ENCODE data around the gene TALDO1. TPM values are rescaled to one million over a fixed set of nuclear protein-coding genes. Genes with fewer than 3 reads are reported as not detected.
A peak's percentile ranks its signal among the peaks of the same experiment; 100 is the strongest.

Gene TALDO1
- total and polyA plus RNA-seq, 10 of the 15 experiments (the other 5 are each of a cell fraction or from before 2014, with no cell fraction given): 121 to 302 (median 182) TPM

DNA sequence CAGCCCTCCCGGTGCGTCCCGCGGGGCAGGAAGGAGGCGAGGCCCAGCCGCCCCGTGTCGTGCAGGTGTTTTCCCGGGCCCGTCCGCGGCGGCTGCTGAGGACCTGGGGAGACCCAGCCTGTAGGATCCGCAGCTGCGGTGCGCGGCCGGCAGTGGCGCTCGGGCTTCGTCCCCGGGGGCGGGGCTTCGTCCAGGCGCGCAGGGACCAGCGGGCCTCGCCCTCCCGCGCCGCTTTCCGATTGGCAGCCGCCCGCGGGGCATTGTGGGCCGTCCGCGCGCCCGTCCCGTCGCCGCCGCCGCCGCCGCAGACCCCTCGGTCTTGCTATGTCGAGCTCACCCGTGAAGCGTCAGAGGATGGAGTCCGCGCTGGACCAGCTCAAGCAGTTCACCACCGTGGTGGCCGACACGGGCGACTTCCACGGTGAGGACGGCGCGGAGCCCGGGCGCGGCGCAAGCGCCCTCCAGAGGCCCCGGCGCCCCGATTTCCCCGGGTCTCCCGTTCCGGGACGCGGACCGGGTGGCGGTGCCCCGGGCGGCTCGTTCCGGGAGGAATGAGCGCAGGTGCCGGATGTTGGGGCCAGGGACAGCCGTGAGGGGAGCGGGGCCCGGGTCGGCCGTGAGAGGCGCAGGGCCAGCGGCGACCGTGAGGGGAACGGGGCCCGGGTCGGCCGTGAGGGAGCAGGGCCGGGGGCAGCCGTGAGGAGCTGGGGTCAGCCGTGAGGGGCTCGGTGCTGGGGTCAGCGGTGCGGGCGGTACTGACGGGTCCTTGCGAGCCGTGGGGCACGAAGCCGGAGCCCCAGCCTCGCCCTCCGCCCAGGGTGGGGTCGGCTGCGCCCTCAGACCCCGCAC lies at the start of gene TALDO1 (continued):
- TF ChIP-seq, protein P1, sequence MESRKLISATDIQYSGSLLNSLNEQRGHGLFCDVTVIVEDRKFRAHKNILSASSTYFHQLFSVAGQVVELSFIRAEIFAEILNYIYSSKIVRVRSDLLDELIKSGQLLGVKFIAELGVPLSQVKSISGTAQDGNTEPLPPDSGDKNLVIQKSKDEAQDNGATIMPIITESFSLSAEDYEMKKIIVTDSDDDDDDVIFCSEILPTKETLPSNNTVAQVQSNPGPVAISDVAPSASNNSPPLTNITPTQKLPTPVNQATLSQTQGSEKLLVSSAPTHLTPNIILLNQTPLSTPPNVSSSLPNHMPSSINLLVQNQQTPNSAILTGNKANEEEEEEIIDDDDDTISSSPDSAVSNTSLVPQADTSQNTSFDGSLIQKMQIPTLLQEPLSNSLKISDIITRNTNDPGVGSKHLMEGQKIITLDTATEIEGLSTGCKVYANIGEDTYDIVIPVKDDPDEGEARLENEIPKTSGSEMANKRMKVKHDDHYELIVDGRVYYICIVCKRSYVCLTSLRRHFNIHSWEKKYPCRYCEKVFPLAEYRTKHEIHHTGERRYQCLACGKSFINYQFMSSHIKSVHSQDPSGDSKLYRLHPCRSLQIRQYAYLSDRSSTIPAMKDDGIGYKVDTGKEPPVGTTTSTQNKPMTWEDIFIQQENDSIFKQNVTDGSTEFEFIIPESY (IDR thresholded peaks at IDR 0.05): no peak
- TF ChIP-seq, protein P2, sequence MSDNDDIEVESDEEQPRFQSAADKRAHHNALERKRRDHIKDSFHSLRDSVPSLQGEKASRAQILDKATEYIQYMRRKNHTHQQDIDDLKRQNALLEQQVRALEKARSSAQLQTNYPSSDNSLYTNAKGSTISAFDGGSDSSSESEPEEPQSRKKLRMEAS (IDR thresholded peaks at IDR 0.05; ENCODE audit: low read depth, low read length): peak; percentile 51; the same call in 1 of the 2 replicates
- TF ChIP-seq CHD1 (IDR thresholded peaks at IDR 0.05; ENCODE audit: low read depth, low read length) (no peak), ZBED1 (IDR thresholded peaks at IDR 0.05; ENCODE audit: borderline replicate concordance) (no peak), TCF12 (IDR thresholded peaks at IDR 0.05; ENCODE audit: low read depth, low read length) (no peak), MYC (IDR thresholded peaks at IDR 0.05; ENCODE audit: insufficient read depth, insufficient read length, insufficient replicate concordance, low read length, severe bottlenecking) (no peak), NR2C1 (IDR thresholded peaks at IDR 0.05) (0 out of 2 replicates have a peak, but pooled peaks have one; percentile 7), MYB (IDR thresholded peaks at IDR 0.05; ENCODE audit: borderline replicate concordance, low read depth, low read length) (no peak), MXI1 (IDR thresholded peaks at IDR 0.05; ENCODE audit: low read depth, low read length) (no peak), SPI1 (IDR thresholded peaks at IDR 0.05; ENCODE audit: borderline replicate concordance, insufficient read depth, low read depth, low read length) (no peak), NFIC (IDR thresholded peaks at IDR 0.05; ENCODE audit: low read depth, low read length) (no peak), MTA2 (IDR thresholded peaks at IDR 0.05; ENCODE audit: low read depth) (no peak)
- TF ChIP-seq, protein P3, sequence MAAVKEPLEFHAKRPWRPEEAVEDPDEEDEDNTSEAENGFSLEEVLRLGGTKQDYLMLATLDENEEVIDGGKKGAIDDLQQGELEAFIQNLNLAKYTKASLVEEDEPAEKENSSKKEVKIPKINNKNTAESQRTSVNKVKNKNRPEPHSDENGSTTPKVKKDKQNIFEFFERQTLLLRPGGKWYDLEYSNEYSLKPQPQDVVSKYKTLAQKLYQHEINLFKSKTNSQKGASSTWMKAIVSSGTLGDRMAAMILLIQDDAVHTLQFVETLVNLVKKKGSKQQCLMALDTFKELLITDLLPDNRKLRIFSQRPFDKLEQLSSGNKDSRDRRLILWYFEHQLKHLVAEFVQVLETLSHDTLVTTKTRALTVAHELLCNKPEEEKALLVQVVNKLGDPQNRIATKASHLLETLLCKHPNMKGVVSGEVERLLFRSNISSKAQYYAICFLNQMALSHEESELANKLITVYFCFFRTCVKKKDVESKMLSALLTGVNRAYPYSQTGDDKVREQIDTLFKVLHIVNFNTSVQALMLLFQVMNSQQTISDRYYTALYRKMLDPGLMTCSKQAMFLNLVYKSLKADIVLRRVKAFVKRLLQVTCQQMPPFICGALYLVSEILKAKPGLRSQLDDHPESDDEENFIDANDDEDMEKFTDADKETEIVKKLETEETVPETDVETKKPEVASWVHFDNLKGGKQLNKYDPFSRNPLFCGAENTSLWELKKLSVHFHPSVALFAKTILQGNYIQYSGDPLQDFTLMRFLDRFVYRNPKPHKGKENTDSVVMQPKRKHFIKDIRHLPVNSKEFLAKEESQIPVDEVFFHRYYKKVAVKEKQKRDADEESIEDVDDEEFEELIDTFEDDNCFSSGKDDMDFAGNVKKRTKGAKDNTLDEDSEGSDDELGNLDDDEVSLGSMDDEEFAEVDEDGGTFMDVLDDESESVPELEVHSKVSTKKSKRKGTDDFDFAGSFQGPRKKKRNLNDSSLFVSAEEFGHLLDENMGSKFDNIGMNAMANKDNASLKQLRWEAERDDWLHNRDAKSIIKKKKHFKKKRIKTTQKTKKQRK (IDR thresholded peaks at IDR 0.05; ENCODE audit: low read depth, low read length): no peak
- TF ChIP-seq, protein P4, sequence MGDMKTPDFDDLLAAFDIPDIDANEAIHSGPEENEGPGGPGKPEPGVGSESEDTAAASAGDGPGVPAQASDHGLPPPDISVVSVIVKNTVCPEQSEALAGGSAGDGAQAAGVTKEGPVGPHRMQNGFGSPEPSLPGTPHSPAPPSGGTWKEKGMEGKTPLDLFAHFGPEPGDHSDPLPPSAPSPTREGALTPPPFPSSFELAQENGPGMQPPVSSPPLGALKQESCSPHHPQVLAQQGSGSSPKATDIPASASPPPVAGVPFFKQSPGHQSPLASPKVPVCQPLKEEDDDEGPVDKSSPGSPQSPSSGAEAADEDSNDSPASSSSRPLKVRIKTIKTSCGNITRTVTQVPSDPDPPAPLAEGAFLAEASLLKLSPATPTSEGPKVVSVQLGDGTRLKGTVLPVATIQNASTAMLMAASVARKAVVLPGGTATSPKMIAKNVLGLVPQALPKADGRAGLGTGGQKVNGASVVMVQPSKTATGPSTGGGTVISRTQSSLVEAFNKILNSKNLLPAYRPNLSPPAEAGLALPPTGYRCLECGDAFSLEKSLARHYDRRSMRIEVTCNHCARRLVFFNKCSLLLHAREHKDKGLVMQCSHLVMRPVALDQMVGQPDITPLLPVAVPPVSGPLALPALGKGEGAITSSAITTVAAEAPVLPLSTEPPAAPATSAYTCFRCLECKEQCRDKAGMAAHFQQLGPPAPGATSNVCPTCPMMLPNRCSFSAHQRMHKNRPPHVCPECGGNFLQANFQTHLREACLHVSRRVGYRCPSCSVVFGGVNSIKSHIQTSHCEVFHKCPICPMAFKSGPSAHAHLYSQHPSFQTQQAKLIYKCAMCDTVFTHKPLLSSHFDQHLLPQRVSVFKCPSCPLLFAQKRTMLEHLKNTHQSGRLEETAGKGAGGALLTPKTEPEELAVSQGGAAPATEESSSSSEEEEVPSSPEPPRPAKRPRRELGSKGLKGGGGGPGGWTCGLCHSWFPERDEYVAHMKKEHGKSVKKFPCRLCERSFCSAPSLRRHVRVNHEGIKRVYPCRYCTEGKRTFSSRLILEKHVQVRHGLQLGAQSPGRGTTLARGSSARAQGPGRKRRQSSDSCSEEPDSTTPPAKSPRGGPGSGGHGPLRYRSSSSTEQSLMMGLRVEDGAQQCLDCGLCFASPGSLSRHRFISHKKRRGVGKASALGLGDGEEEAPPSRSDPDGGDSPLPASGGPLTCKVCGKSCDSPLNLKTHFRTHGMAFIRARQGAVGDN (IDR thresholded peaks at IDR 0.05): peak; percentile 60; the same call in 1 of the 2 replicates
- TF ChIP-seq, protein P5, sequence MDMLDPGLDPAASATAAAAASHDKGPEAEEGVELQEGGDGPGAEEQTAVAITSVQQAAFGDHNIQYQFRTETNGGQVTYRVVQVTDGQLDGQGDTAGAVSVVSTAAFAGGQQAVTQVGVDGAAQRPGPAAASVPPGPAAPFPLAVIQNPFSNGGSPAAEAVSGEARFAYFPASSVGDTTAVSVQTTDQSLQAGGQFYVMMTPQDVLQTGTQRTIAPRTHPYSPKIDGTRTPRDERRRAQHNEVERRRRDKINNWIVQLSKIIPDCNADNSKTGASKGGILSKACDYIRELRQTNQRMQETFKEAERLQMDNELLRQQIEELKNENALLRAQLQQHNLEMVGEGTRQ (IDR thresholded peaks at IDR 0.05; ENCODE audit: borderline replicate concordance, low read depth, low read length): no peak

Measured in GM12878 (cell line).